Subcutaneous adipose tissue (tissue), 4 donors: ENCODE data around the gene SPECC1L. TPM values are rescaled to one million over a fixed set of nuclear protein-coding genes. Genes with fewer than 3 reads are reported as not detected.

Experiments
- total RNA-seq, 4 donors: library from RNA; depleted of rRNA; stranded (reverse); fragments of >200 nt; gene quantifications; one replicate each; pipeline ENCODE4 v1.1.0, GENCODE V29; 2016
- TF ChIP-seq, protein P1 (sequence below): fragments of 450-650 bp; IDR thresholded peaks from one replicate; pipeline ENCODE4 v1.5.1; 2016; ENCODE audit warnings: low read depth, mild to moderate bottlenecking, control low read depth, antibody characterized with exemption, moderate library complexity

Gene SPECC1L
- total RNA-seq, 4 donors from 2014 or later = 30.8 to 44.3 (median 38.4) TPM

DNA sequence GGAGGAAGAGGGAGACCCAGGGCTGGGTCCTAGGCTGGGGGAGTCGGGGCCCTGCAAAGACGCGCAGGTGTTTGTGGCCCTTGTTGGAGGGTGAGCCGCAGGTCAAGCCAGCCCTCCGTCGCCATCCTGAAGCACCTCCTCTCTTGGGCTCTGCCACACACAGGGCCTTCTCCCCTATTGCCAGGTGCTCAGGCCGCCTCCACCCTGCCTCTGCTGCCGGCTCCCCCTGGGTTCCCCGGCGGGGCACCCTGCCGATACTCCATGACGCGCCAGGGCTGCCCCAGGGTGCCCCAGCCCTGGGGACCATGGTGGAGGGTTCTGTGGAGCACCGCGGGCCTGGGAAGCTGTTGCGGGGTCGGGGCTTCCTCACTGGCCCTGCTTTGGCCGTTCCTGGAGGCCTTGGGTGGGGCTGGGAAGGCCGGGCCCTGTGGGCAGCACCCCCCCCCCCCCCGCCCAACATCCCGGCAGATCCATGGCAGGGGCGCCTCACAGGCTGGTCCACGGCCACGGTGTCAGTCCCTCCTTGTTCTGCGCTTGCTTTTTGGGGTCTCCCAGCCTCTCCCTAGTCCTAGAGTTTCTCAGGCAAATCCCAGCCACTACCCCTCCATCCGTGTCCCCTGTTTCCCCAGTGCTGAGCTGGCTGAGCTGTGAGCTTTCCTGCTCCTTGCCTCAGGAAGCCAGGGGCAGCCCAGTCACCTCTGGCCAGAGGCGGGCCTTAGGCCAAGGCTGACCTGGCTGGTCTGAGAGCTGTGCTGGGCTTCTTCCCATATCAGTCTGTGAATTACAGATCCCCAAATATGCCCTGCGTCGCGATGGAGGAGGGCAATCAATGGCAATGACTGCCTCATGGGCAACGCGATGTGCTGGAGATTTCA lies 154.5 kb downstream of the SPECC1L start:
- TF ChIP-seq, protein P1, sequence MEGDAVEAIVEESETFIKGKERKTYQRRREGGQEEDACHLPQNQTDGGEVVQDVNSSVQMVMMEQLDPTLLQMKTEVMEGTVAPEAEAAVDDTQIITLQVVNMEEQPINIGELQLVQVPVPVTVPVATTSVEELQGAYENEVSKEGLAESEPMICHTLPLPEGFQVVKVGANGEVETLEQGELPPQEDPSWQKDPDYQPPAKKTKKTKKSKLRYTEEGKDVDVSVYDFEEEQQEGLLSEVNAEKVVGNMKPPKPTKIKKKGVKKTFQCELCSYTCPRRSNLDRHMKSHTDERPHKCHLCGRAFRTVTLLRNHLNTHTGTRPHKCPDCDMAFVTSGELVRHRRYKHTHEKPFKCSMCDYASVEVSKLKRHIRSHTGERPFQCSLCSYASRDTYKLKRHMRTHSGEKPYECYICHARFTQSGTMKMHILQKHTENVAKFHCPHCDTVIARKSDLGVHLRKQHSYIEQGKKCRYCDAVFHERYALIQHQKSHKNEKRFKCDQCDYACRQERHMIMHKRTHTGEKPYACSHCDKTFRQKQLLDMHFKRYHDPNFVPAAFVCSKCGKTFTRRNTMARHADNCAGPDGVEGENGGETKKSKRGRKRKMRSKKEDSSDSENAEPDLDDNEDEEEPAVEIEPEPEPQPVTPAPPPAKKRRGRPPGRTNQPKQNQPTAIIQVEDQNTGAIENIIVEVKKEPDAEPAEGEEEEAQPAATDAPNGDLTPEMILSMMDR = no peak

DNA sequence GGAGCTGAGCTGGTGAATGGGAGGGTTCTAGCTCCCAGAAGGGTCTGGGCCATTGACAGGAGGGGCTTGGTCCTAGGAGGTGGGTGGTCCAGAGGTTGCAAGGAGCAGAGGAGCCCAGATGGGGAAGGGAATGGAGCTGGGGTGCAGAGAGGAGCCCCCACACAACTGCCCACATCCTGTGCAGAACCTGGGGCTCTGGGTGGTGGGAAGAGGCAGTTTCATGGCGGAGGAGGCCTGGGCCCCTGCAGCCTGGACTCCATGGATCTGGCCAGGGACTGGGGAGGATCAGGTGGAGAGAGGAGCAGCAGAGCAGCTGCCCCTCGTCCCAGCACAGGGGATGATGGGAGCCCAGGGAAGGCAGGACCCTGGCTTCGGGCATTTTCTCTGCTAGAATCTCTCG lies 155.8 kb downstream of the SPECC1L start:
- TF ChIP-seq, protein P1 = no peak

GRCh38 chr22:24426851-24427499 lies 156.3 kb downstream of the SPECC1L start:
- TF ChIP-seq, protein P1 = no peak

DNA sequence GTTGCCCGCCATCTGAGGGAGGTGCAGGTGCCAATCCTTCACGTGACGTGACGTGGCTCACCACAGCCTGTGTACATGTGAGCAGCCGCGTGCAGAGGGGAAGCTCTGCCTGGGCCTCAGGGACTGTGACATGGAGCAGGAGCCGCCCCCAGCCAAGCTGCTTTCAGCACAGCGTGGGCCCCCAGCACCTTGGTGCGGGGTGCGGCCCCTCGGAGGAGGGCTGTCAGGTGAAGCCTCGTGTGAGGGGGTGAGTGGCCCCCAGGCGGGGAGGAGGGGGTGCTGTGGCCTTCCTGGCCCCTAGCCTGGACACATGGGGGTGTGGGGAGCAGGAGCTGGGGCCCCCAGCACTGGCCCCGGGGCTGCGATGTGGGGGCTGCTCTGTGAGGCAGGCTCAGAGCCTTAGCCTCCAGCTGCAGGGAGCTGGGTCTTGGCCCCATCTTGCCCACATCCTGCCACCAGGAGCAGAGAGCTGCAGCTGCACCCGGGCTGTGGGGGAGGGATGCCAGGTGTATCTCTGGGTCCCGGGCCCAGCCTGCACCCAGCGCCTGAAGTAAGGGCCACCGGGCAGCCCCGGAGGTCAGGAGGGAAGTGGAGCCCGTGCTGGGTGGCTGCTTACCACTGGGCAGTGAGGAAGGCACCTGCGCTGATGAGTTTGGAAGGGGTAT lies 157.0 kb downstream of the SPECC1L start, which contains the start of gene ADORA2A:
ADORA2A (plus strand) TSS at position 100 of the 665 bp plus-strand sequence. CDS start 5,806 bp downstream, outside the sequence.
- TF ChIP-seq, protein P1 = no peak

DNA sequence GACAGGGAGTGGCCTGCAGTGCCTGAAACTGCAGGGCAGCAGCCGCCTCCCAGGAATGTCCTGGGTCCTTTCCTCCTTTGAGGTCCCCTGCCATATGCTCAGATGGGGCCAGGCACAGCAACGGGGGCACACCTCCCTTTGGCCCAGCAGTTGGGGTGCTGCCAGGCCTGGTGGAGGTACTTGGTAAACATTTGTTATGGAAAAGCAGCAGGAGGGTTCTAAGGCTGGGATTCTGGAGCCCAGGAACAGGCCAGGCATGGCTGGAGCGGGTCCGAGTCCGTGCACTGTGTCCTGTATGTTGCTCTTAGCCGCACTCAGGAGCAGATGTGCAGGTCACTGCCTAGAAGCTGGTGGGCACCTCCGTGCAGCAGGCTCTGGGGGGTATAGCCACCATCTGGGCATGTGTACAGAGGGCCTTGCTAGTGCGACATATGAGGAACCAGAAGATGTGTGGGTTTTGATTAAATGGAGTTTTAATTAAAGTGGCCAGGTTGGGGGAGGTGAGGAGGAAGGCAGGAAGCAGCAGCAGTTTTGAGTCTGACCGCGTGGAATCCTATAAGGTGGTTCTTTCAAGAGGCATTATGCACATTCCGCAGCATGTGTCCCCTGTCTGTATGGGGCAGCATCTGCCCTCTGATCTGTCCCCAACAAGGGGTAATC lies 158.2 kb downstream of the SPECC1L start:
- TF ChIP-seq, protein P1 = no peak

DNA sequence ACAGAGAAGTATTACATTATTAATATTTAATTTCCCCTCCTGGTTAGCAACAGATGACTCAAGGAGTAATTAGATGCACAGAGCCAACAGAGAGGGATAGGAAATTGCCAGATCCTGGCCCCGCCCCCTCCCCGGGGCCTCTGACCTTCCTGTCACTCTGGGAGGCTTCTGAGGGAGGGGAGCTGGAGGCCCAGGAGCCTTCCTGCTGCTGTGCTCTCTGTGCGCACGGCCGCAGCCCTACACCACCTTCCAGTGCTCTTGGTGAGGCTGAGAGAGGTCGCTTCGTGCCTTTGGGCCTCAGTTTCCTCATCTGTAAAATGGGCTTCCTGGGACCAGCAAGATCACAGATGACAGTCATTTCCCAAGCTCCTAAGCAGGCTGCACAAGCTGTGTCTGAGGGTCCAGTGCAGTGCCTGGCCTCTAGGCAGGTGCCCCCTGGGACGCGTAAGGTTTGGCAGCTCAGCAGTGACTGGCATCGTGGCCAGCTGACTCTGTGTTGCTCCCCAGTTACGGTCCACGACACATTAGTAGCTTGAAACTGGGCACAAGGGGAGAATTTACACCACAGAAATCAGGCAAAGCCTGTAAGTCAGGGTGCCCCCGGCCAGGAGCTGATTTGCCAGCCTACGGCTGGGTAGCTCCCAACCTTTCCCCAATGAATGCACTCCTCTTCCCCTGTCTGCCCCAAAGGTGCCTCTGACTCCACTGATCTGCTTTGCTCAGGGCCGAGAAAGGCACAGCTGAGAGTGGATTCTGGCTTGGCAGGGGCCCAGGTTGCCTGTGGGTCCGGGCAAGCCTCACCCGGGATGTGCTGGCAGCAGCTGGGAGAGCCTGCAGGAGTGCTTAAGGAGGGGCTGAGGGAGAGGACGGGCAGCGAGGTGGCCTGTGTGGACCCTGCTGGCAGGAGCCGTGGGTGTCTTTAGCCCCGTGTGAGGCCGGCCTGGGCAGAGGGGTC lies 159.1 kb downstream of the SPECC1L start:
- TF ChIP-seq, protein P1 = no peak
